HL-60/S4 treated with phorbol 12-myristate 13-acetate at 8.2 ng/mL for 4 days and 3 days (cell line): ENCODE results near the gene PIP4P1.
"Not testable (repeated sequence)": the region's sequence is repeated elsewhere in the genome, so short reads cannot be mapped to it uniquely, and the experiment has no call there.

Source experiments
- in situ Hi-C: fragments of 300-500 bp; cut with MboI; formaldehyde crosslinking; loops from 2 replicates; pipeline ENCODE4 v1.15.0; 2022; ENCODE audit warnings: low sequenced_read_pairs

Gene PIP4P1

DNA sequence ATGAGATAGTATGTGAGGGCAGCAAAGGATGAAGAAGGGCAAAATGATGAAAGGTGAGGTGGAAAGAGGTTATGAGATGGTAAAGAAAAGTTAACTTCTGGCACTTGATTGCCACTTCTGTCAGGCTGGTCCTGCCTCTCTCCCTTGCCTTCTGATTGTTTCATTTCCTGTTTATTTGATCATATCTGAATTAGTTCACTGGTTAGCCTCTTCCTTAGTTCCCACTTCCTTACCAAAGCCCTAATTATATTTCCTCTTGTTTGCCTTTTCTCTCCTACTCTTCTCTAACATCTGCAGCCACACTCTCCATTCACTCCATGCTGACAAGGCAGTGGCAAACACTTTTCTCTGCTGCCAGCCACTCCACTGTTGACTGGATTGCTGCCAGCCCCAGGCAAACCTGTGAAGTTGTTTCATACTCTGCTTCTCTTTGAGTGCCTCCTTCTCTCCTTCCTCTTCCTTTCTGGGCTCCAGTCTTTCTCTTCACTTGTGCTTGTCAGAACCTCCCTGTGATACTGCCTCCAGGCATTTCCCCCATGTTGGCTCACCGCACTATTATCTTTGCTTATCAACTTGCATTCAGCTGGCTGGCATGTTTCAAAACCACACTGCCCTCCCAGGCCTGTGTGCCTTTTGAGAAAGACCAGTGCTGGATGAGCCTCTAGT lies 16.1 kb upstream of the PIP4P1 start:
- in situ Hi-C loops = no loop called here

DNA sequence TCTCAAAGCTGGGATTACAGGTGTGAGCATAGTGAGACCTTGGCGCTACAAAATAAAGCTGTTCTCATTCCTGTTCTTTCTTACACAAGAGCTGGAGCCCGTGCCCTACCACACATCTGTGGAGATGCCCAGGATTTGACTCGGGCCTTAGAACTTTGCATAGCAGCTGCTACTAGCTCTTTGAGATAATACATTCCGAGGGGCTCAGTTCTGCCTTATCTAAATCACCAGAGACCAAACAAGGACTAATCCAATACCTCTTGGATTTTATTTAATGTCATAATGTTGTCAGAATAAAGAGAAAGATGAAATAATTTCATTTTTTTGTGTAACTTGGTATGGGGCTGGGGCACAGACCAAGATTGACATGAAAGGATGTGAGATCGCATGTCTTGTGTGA lies 15.5 kb upstream of the PIP4P1 start:
- in situ Hi-C loops = no loop called here

DNA sequence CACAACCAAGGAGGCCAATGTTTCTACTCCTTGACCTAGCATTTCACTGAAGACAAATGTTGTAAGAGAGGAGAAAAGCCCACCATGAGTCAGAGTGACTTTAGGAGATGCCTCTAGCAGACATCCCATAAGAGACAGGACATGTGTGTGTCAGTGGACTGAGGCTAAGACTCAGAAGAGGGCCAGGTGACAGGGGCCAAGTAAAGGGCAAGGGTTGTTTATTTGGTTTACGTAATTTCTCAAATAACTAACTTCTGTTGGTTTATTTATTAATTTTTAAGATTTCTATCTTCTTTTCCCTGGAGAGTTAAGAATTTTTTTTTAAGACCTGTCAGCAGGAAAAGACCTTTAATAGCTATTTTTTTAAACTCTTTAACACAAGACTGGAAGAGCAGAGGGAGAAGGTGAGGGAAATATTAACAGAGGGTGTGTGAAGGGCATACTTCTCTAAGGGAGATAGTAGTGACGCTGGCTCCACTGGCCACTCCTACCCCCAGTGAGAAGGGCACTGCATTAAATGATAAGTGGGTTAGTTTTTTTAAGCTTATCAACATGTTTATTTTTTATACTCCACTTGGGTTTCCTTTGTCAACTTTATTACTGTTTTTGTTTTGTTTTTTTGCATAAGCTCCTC lies 11.4 kb upstream of the PIP4P1 start:
- in situ Hi-C loops = no loop called here

DNA sequence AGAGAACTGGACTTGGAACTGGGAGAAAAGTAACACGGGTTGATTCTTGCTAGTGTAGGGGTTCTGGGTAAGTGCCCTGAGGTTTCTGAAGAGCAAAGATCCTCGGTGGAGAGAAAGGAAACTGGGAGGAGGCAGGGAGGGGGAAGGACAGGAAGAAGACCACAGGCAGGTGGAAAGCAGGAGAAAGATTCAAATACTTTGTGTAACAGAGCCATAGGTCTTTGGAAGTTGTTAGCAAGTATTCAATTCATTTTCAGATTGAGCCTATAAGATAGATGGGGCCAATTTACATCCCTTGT lies 9.3 kb upstream of the PIP4P1 start:
- in situ Hi-C loops = no loop called here

DNA sequence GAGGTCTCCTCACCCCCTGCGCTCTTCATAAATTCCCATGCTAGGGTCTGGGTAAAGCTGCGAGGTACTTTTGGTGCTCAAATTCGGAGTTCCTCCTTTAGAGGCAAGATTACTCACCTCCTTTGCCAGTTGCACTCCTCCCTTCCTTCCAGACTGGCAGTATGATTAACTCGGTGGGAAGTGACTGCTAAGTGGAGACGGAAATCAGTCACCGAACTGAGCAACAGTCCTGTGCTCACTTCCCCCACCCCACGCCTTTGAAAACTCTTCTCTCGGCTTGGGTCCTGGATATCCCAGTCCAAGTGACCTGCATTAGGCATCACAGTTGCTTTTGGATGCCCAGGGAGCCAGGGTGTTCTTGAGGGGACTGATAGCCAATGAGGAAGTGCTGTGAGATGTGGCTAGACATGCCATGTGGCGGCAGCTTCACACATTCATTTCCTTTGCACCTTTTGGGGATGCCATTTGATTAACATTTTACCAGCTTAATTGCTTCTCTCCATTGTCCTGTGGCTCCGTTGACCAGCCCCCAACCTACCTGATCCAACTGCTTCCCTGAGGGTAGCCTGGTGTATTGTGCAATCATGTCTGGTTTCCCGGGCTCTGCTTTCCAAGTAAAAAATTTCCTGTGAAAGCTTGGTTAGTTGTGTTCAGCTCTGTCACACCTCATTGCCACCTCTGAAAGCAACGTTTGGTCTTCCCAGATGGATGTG lies 8.8 kb upstream of the PIP4P1 start:
- in situ Hi-C loops = no loop called here

DNA sequence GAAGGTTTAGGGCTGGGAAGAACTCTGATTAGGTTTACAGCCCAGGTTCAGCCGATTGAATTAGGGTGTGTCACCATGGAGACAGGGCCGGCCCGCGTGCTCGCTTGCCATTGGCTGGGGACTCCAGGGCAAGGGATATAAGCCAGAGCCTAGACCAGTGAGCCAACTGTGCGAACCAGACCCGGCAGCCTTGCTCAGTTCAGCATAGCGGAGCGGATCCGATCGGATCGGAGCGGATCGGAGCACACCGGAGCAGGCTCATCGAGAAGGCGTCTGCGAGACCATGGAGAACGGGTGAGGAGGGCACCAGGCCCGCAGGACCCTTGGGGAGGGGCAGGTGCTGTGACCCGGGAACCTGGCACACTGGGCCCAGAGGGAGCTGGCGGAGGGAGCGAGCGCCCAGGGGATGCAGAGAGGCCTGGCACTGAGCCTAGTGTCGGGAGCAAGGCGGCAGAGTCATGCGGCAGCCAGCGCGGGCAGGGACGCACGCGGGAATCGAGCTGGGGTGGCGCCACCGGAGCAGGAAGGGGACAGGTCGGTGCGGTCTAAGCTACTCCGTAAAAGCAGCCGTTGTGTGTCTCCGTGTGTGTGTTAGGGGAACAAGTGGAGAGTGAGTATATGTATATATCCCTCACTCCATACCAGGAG lies 8.1 kb upstream of the PIP4P1 start, which contains the start of gene PNP:
Gene PNP (plus strand): TSS at position 165 of the 648 bp plus-strand sequence. CDS start 119 bp downstream, at position 284.
- in situ Hi-C loops = no loop called here

DNA sequence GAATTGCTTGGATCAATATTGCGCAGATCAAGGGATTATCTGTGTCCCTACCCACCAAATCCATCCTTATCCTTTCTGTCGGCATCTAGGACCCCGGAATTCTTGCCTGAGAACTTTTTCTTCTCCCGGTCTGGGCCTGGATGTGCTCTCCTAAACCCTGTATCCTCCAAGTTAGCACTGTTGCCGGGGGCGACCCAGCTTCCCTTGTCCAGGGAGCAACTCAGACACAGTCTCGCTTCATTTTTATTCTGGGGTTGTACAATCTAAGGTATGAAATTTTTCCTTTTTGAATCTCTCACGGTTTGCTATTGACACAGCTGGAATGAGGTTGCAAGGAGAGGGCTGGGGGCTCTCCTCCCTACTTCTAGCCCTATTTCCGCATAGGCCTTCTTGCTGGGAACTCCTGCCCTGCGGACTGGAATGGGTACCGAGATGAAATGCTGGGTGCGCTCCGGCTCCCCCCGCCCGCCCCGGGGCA lies 7.6 kb upstream of the PIP4P1 start:
- in situ Hi-C loops = no loop called here

DNA sequence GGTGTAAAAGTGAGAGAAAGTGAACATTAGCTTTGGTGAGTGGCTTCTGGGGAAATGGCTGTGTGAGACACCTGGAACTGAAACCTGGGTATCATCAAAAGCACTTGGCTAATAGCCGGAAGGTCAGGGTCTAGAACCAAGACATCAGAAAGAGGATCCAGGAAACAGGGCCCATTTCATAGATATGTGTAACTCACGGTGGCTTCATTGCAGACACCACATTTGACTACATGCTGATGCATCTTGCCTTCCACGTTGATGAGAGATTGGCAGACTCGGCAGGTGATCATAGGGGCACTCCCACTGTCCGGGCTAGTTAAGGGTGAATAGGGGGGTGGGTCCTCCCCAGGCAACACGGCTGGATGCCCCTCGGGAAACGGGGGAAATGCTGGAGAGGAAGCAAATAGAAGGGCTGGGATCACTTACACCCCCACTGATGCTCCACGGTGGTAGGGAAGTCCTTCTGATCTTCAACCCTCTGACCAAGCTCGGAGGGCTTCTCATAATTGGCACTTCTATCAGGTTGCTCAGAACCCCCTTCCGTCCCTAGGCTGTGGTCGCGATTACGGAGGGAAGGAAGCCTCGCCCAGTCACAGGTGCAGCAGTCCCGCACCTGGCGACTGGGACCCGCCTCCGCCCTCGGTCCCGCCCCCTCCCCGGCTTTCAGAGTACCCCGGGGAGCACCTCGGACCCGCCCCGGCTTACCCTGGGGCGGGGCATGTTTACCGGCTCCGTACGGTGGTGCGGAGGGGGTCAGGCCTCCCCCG lies 593 bp downstream of the PIP4P1 start:
- in situ Hi-C loops = no loop called here

DNA sequence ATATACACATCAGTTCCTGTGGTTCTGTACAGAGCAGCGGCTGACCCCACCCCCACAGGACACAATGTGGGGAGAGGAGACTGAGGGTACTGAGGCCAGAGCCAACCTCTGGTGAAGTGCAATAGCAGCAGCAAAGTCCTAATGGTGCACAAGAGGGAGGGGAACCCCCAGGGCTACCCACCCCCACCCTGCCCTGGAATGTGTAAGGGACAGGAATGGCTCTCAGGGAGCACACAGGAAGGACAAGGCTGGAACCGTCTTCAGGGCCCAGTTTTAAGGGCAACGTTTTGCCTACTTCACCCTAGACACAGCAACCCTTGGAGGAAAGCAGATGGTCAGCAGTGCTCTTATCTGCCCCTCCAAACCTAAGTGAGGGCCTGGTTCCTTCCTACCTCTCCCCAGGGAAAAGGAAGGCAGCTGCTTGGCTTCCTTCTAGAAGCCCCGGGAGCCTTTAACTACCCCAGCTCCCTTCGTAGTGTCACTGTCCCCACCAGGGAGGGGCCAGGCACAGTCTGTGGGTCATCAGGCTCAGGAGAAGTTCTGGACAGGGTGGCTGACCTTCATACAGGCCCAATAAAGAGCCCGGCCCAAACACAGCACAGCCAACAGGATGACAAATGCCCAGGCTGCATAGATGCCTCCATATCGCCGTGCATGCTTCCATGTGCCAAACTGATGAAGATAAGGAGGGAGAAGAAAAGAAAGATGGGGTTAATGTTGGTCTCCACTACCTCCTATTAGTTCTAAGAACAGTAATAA lies 3.0 kb downstream of the PIP4P1 start:
- in situ Hi-C loops = no loop called here

DNA sequence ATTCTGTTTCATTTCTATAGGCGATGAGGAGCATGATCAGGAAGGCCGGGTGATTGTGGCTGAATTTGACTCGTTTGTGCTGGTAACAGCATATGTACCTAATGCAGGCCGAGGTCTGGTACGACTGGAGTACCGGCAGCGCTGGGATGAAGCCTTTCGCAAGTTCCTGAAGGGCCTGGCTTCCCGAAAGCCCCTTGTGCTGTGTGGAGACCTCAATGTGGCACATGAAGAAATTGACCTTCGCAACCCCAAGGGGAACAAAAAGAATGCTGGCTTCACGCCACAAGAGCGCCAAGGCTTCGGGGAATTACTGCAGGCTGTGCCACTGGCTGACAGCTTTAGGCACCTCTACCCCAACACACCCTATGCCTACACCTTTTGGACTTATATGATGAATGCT lies 4.3 kb downstream of the PIP4P1 start:
- in situ Hi-C loops = no loop called here

DNA sequence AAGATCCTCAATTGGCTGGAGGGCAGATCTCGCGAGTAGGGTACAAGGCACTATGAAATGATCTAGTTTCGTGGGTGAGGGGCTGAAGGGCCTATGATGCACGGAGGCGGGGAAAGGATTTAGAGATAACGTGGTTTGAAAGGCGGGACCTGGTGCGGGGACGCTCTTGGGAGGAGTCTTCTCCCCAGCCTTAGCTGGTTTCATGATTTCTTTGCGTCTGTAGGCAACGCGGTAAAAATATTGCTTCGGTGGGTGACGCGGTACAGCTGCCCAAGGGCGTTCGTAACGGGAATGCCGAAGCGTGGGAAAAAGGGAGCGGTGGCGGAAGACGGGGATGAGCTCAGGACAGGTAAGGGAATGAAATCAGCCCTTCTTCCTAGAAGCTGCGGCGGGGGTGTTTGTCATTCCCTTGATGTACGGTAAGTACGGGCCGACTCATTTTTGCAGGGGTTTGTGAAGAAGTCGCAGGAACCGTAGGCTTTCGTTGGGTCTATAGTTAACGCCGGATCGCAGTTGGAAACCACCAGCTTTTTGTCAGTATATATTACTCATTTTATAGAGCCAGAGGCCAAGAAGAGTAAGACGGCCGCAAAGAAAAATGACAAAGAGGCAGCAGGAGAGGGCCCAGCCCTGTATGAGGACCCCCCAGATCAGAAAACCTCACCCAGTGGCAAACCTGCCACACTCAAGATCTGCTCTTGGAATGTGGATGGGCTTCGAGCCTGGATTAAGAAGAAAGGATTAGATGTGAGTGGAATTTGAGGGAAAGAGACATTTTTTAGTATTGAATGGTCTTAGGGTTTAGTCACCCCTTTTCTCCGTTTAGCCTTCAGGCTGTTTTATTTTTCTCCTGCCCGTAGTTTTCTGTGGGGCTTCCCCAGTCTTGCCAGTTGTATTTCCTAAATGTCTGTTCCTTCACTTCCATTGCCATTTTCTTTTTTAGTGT lies 5.6 kb downstream of the PIP4P1 start:
- in situ Hi-C loops = no loop called here

DNA sequence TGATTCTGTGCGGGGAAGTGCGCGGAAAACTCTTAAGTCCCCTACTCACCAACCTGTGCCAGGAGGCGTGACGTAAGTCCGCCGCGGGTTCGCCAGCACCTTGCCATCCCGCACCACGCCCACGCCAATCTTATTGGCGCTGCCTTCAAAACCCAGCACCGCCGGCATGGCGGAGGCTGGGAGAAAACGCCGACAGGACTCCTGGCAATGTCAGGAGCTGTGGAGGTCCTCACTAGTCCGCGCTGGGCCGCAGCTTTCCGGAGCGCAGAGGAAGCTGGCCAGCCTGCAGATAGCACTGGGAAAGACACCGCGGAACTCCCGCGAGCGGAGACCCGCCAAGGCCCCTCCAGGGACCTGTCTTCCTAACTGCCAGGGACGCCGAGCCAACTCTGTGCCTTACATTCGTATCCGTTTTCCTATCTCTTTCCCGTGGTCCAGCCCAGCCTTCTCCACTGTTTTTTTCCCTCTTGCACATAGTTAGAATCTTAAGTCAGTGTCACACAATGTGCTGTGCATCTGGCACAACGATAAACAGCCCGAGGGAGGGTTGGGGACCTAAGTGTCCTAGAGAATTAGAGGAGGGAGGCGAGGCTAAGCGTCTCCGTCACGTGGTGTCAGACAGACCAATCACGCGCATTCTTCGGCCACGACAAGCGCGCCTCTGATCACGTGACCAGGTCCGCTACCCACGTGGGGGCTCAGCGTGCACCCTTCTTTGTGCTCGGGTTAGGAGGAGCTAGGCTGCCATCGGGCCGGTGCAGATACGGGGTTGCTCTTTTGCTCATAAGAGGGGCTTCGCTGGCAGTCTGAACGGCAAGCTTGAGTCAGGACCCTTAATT lies 6.5 kb downstream of the PIP4P1 start, which contains the start of the genes APEX1 and OSGEP:
Gene APEX1 (plus strand): TSS at position 711 of the 839 bp plus-strand sequence. CDS start 420 bp downstream, outside the sequence.
Gene OSGEP (minus strand): TSS at position 297 of the 839 bp plus-strand sequence. CDS start 129 bp downstream, at position 168.
- in situ Hi-C loops = no loop called here

DNA sequence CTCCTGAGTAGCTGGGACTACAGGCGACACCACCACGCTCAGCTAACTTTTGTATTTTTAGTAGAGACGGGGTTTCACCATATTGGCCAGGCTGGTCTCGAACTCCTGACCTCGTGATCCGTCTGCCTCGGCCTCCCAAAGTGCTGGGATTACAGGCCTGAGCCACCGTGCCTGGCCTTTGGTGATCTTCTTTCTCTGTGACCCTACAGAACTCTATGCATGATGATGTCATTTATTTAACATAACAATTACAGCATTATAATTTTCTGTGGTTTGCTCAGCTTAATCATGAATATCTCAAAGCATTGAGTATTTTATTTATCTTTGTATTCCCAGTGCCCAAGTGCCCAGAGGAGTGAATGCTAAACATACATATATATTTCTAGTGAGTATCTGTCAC lies 8.4 kb downstream of the PIP4P1 start:
- in situ Hi-C loops = not testable (repeated sequence)

DNA sequence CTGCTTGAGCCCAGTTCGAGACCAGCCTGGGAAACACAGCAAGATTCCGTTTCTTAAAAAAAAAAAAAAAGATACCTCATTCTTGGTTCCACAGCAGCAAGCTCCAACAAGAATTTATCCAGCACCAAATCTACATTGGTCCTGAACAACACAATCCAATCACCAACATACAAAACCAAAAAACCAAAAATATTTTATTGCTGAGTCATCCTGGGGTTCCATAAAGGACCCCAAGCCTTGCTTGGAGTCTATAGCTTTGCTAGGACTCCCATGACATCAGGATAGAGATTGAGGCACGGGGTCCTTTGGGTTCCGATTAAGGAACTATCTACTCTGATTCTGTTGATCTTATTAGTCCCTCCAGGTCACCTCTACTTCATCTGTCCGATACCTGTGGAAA lies 14.3 kb downstream of the PIP4P1 start:
- in situ Hi-C loops = no loop called here

DNA sequence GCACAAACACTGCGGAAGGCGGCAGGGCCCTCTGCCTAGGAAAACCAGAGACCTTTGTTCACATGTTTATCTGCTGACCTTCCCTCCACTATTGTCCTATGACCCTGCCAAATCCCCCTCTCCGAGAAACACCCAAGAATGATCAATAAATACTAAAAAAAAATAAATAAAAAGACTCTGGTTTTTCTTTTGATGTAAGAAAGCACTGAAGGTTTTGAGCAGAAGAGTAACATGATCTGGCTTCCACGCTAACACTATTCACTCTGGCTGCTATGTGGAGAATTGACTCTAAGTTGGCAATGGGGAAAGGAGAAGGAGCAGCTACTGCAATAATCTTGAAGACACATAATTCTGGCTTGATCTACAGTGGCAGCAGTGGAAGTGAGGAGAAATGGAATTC lies 17.6 kb downstream of the PIP4P1 start:
- in situ Hi-C loops = not testable (repeated sequence)

DNA sequence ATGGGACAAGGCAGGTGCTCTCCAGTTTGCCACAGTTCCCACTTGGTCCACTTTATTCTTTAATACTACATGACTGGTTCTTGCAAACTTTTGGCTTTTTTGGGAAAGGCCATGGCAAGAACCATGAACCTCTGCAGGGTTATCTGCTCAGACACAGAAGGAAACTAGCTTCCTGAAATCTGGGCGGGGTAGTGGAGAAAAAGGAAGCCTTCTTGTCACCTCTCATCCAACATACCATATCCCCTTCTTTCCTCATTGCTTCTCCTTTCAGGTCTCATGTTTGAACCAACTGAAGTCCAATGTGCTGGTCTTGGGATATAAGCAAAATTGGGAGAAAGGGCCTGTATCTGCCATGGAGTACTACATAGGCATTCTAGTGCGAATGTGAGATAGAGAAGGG lies 19.8 kb downstream of the PIP4P1 start:
- in situ Hi-C loops = no loop called here

DNA sequence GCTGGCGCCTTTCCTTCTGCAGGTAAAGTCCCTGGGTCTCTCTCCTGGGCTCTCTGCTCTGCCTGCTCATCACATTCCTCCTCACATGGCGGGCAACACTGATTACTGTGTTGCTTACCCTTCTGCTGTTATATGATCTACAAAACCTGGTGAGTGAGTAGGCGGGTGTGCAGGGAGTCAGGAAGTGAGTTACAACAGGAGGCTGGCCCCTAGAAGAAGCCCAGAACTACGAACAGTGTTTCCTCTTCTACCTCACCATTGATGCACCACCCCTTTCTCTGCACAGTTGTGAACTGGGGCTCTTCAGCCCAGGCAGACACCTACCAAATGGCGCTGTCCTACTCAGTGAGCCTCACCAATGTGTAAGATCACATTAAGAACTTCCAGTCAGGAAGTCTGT lies 20.4 kb downstream of the PIP4P1 start:
- in situ Hi-C loops = no loop called here

DNA sequence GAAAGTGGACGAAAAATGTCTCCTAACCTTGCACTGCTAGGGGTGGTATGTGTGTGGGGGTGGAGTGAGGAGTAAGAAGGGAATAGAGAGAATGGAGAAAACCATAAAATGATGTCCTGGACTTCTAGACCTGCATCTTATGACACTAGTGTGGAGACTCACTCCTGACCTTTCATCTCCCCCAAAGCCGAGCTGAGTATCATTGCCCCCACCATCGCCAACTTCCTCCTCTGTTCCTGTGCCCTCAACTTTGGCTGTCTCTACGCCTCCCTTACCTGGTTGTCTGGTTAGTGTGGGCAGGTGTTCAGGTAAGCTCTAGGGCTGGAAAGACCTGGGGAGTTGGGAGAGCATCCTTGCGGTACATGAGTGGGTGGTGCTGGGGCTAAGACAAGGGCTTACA lies 20.8 kb downstream of the PIP4P1 start:
- in situ Hi-C loops = no loop called here
